ENCODE results near the gene ITIH5. TPM values are rescaled to one million over a fixed set of nuclear protein-coding genes. Genes with fewer than 3 reads are reported as not detected.
"Not testable (repeated sequence)": the region's sequence is repeated elsewhere in the genome, so short reads cannot be mapped to it uniquely, and the experiment has no call there.

The ITIH5 gene
- total and polyA plus RNA-seq, 8 donors = 4.4 to 28.6 (median 9.4) TPM

DNA sequence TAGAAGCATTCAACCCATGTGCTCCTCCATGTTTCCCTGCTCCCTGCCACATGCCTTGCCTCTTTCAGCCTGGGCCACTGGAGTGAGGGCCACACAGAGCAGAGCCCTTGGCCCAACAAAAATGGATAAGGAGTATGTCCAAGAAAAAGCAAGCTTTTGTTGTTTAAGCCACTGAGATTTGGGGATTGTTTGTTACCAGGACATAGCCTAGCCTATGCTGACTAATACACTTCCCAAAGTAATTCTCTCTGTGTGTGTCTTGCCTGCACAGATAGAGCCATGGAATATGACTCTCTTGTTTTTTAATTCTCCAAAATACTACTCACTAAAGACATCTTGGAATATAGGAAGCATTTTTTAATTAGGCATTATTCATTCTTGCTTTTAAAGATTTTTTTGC is 22.8 kb upstream of the ITIH5 start:
- Histone ChIP-seq H3K9me3 (no peaks in the 10 kb centered on the region), H3K4me3 (no peak overlapping the region), H3K36me3 (no peaks in the 10 kb centered on the region), H3K4me1 (no peaks in the 10 kb centered on the region), H3K27me3 (no peaks in the 10 kb centered on the region), H3K27ac (no peak overlapping the region)
- no peak for TF ChIP-seq CTCF (IDR thresholded peaks at IDR 0.05)
- DNase-seq = no peak
- intact Hi-C loops (cut with DNase I) = loop anchor here in 2 of 3 donors (5.0 kb wide), 2 partner anchors 157 to 167 kb away; no protein-coding TSS in a partner anchor
- no peak for ATAC-seq
- FAIRE-seq = no peak

DNA sequence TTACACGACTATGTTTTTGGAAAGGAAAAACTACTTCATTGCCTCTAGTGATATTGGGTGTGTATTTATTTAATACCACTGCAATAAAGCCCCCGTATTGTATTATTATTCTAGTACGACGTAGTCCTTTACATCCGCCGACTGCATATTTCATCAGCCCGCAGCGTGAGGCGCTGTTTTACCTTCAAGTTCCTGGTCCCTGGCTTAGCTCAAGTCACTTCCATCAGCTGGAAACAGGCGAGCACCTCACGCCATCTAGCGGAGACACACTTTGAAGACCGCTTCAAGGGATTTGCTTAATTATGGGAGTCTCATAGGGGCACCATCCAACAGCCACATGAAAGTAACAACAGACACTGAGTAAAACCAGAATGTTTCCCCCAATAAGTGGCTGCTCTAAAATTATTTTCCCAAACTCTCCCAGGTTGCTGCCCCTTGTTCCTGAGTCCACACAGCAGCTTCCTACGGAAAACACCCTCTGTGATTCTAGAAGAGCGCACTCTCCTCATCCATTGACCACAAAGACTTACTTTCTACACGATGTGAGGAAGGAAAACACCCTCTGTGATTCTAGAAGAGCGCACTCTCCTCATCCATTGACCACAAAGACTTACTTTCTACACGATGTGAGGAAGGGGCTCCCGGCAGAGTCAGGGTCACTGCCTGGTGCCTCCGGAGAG is 20.6 kb upstream of the ITIH5 start:
- intact Hi-C loops (cut with DNase I) = loop anchor here in 2 of 3 donors (5.0 kb wide), 2 partner anchors 155 to 165 kb away; no protein-coding TSS in a partner anchor
- no peaks in the 10 kb centered on the region for H3K36me3 ChIP-seq
- TF ChIP-seq CTCF (IDR thresholded peaks at IDR 0.05) = peak; percentile 65 to 84 (median 66)
- DNase-seq (peak; percentile 71 to 86 (median 78)), FAIRE-seq (peak; percentile 75), ATAC-seq (peak; percentile 93 to 100 (median 98))
- no peaks in the 10 kb centered on the region for H3K27me3 ChIP-seq
- 18 to 22% methylated on average over 20 of the region's 20 CpGs for WGBS, 2 donors
- H3K4me1 ChIP-seq = no peaks in the 10 kb centered on the region
- H3K27ac ChIP-seq = no peak overlapping the region
- no peak overlapping the region for H3K4me3 ChIP-seq
- no peaks in the 10 kb centered on the region for H3K9me3 ChIP-seq

- no peak for FAIRE-seq
- no peaks in the 10 kb centered on the region for H3K4me1 ChIP-seq
- no peaks in the 10 kb centered on the region for H3K27me3 ChIP-seq
- no peak for TF ChIP-seq CTCF (IDR thresholded peaks at IDR 0.05)
- no peak for DNase-seq
- ATAC-seq = peak; percentile 46 to 63 (median 54)
- H3K36me3 ChIP-seq = no peaks in the 10 kb centered on the region
- no peak overlapping the region for H3K4me3 ChIP-seq
- intact Hi-C loops (cut with DNase I) = loop anchor here in 2 of 3 donors (5.0 kb wide), 2 partner anchors 154 to 164 kb away; no protein-coding TSS in a partner anchor
- no peak overlapping the region for H3K27ac ChIP-seq
- no peaks in the 10 kb centered on the region for H3K9me3 ChIP-seq
- 42 to 43% methylated on average over 13 of the region's 13 CpGs for WGBS, 2 donors
Measured at GRCh38 chr10:7686351-7687171, 19.8 kb upstream of the ITIH5 start.

GRCh38 chr10:7680078-7680477 is 13.3 kb upstream of the ITIH5 start:
- H3K9me3 ChIP-seq; DNase-seq; H3K27ac ChIP-seq; H3K4me3 ChIP-seq; H3K36me3 ChIP-seq; ATAC-seq; FAIRE-seq; H3K27me3 ChIP-seq; intact Hi-C loops (cut with DNase I); H3K4me1 ChIP-seq: not testable (repeated sequence)
- WGBS, 2 donors = 56 to 65% methylated on average over 5 of the region's 5 CpGs

DNA sequence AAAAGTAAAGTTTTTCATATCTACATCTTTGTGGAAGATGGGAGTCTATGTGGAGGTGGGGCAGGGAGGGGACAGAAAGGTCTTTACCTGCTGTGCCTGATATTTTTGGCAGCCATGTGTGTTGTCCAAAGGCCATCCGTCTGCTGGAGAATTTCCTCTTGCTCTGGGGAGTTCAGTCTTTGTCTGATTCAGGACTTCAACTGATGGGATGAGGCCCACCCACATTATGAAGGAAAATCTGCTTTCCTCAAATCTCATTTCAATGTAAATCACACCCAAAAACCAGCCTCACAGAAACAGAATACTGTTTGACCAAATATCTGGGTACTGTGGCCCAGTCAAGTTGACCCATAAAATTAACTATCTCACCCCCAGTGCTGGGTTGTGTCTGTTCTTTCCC is 12.5 kb upstream of the ITIH5 start:
- Histone ChIP-seq H3K4me3 (no peak overlapping the region), H3K4me1 (no peaks in the 10 kb centered on the region), H3K36me3 (no peaks in the 10 kb centered on the region), H3K27me3 (no peaks in the 10 kb centered on the region), H3K27ac (no peak overlapping the region), H3K9me3 (no peaks in the 10 kb centered on the region)
- WGBS, 2 donors = 62 to 78% methylated on average over 1 of the region's 1 CpG
- no peak for DNase-seq
- no peak for FAIRE-seq
- intact Hi-C loops (cut with DNase I) = no loop called here
- no peak for TF ChIP-seq CTCF (IDR thresholded peaks at IDR 0.05)
- no peak for ATAC-seq

Measured in pancreas (tissue), 10 donors.